ENCODE results near the gene ARPC1B.

DNA sequence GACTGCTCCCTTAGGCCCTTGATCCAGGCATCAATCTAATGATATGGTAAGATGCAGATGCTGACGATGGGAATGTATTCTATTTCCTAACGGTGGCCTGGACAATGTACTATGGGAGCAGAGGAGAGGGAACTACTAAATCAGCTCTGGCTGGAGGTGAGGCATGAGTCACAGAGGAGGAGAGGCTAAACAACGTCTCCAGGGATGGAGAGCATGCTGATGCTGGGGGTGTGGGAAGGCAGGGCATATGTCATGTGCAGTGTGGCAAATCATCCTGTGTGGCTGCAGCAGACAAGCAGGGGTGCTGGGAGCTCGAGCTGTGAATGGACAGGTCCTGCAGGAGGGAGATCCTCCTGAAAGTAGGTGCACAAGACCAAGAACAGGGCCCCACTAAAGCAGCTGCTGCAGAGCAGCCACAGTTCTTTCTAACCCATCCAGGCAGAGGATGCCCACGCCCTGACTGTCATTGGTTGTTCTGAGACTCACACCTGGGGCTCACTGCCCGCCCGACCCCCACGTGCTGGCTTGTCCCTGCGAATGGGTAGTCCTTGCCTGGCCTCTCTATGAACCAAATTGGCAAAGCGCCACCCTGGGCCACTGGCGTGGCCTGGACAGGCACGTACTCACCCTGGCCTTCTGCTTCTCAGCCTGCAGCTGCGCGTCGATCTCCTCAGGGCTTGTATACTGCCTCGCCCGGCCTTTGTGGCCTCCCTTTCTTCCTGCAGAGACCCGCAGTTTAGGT is 29.9 kb downstream of the ARPC1B start:
- TF ChIP-seq, protein P1, sequence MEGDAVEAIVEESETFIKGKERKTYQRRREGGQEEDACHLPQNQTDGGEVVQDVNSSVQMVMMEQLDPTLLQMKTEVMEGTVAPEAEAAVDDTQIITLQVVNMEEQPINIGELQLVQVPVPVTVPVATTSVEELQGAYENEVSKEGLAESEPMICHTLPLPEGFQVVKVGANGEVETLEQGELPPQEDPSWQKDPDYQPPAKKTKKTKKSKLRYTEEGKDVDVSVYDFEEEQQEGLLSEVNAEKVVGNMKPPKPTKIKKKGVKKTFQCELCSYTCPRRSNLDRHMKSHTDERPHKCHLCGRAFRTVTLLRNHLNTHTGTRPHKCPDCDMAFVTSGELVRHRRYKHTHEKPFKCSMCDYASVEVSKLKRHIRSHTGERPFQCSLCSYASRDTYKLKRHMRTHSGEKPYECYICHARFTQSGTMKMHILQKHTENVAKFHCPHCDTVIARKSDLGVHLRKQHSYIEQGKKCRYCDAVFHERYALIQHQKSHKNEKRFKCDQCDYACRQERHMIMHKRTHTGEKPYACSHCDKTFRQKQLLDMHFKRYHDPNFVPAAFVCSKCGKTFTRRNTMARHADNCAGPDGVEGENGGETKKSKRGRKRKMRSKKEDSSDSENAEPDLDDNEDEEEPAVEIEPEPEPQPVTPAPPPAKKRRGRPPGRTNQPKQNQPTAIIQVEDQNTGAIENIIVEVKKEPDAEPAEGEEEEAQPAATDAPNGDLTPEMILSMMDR (IDR thresholded peaks at IDR 0.05 in 4 of 5, conservative IDR thresholded peaks at IDR 0.05 in 1 of 5), result no peak
- TF ChIP-seq POLR2A (IDR thresholded peaks at IDR 0.05), result no peak
